Liver (tissue), 9 donors: Measurements from ENCODE around the gene KIF12. TPM values are rescaled to one million over a fixed set of nuclear protein-coding genes. Genes with fewer than 3 reads are reported as not detected.

ENCODE experiments used
- DNase-seq: peaks from one replicate; pipeline ENCODE4 v3.0.0-alpha.2; 2017; ENCODE audit warnings: low spot score
- H3K27ac ChIP-seq, 2 donors: one replicate each; pipeline ENCODE4 v1.7.0; 2013; ENCODE audit warnings: inconsistent platforms in 2 of 2, low read length in 2 of 2, control low read depth in 1 of 2, low read depth in 1 of 2, mild to moderate bottlenecking in 1 of 2
- H3K27me3 ChIP-seq, 4 donors: one replicate each; pipeline versions ENCODE4 v1.6.1 to v1.7.0; 2013; ENCODE audit warnings: low read length in 3 of 4, inconsistent platforms in 1 of 4, mild to moderate bottlenecking in 1 of 4, moderate library complexity in 1 of 4; ENCODE audit not compliant: control insufficient read depth in 4 of 4, insufficient read depth in 4 of 4
- H3K36me3 ChIP-seq, 4 donors: one replicate each; pipeline versions ENCODE4 v1.6.1 to v1.7.0; 2013; ENCODE audit warnings: low read length in 3 of 4, mild to moderate bottlenecking in 3 of 4, low read depth in 1 of 4, moderate library complexity in 1 of 4; ENCODE audit not compliant: control insufficient read depth in 4 of 4, insufficient read depth in 3 of 4
- H3K4me1 ChIP-seq, 4 donors: one replicate each; pipeline versions ENCODE4 v1.6.1 to v1.7.0; 2013; ENCODE audit warnings: low read length in 3 of 4, mild to moderate bottlenecking in 3 of 4, moderate library complexity in 1 of 4; ENCODE audit not compliant: control insufficient read depth in 4 of 4, insufficient read depth in 4 of 4
- H3K4me3 ChIP-seq, 3 donors: one replicate each; pipeline versions ENCODE4 v1.6.1 to v1.7.0; 2013; ENCODE audit warnings: low read length in 3 of 3, control low read depth in 1 of 3, low read depth in 1 of 3, mild to moderate bottlenecking in 1 of 3
- H3K9ac ChIP-seq, 2 donors: one replicate each; pipeline ENCODE4 v1.7.0; 2013; ENCODE audit warnings: low read length in 2 of 2, mild to moderate bottlenecking in 2 of 2, moderate library complexity in 2 of 2, control low read depth in 1 of 2, low read depth in 1 of 2
- H3K9me3 ChIP-seq, 4 donors: one replicate each; pipeline versions ENCODE4 v1.6.1 to v1.7.0; 2013; ENCODE audit warnings: low read length in 3 of 4; ENCODE audit not compliant: control insufficient read depth in 4 of 4
- EGR1 ChIP-seq, 2 donors: IDR thresholded peaks; 2 replicates each; pipeline ENCODE4 v1.6.1; 2016 to 2018; ENCODE audit warnings: antibody characterized with exemption in 2 of 2, low read depth in 2 of 2
- FOXA1 ChIP-seq: IDR thresholded peaks from 2 replicates; pipeline ENCODE4 v1.6.1; 2016; ENCODE audit warnings: antibody characterized with exemption
- GABPA ChIP-seq, 2 donors: IDR thresholded peaks in 1 of 2; conservative IDR thresholded peaks in 1 of 2; 2 replicates each; pipeline ENCODE4 v1.6.1; 2016; ENCODE audit warnings: antibody characterized with exemption in 2 of 2, mild to moderate bottlenecking in 1 of 2, moderate library complexity in 1 of 2
- HNF4G ChIP-seq: IDR thresholded peaks from 2 replicates; pipeline ENCODE4 v1.6.1; 2016; ENCODE audit warnings: antibody characterized with exemption
- JUND ChIP-seq, 2 donors: IDR thresholded peaks; 2 replicates each; pipeline ENCODE4 v1.6.1; 2016; ENCODE audit warnings: antibody characterized with exemption in 2 of 2
- NR2F2 ChIP-seq: IDR thresholded peaks from 2 replicates; pipeline ENCODE4 v1.6.1; 2016; ENCODE audit warnings: antibody characterized with exemption
- RAD21 ChIP-seq, 2 donors: IDR thresholded peaks; 2 replicates each; pipeline ENCODE4 v1.6.1; 2016; ENCODE audit warnings: antibody characterized with exemption in 2 of 2, mild to moderate bottlenecking in 2 of 2
- SP1 ChIP-seq: IDR thresholded peaks from 2 replicates; pipeline ENCODE4 v1.6.1; 2018; ENCODE audit warnings: antibody characterized with exemption, mild to moderate bottlenecking
- TAF1 ChIP-seq: conservative IDR thresholded peaks from 2 replicates; pipeline ENCODE4 v1.6.1; 2016; ENCODE audit warnings: antibody characterized with exemption, mild to moderate bottlenecking
- YY1 ChIP-seq: IDR thresholded peaks from 2 replicates; pipeline ENCODE4 v1.6.1; 2016; ENCODE audit warnings: antibody characterized with exemption, mild to moderate bottlenecking
- ZBTB33 ChIP-seq: IDR thresholded peaks from 2 replicates; pipeline ENCODE4 v1.6.1; 2016; ENCODE audit warnings: antibody characterized with exemption
- WGBS: extraction: QIAGEN DNeasy Blood & Tissue Kit; methylation state at CpG from one replicate; pipeline ENCODE4 v1.1.7; 2013; 5-methylcytosine and 5-hydroxymethylcytosine counted together
- polyA plus RNA-seq, 2 donors: library from polyadenylated mRNA; stranded (reverse) in 1 of 2; unstranded in 1 of 2; fragments of 200-250 nt in 1 of 2; fragments of >200 nt in 1 of 2; fragmentation: Nextera tagmentation in 1 of 2; extraction: Ambion mirVana in 1 of 2; gene quantifications; one replicate each; pipeline versions ENCODE4 v1.2.1 to v1.2.3, GENCODE V29; 2013 to 2015
- total RNA-seq, 2 donors: library from RNA; depleted of rRNA; stranded (reverse); fragments of >200 nt; gene quantifications; one replicate each; pipeline ENCODE4 v1.2.3, GENCODE V29; 2014
- TF ChIP-seq, protein P1 (sequence below): IDR thresholded peaks from 2 replicates; pipeline ENCODE4 v1.6.1; 2016; ENCODE audit warnings: antibody characterized with exemption, mild to moderate bottlenecking
- TF ChIP-seq, protein P2 (sequence below): fragments of 150-350 bp; IDR thresholded peaks from 2 replicates; pipeline ENCODE4 v1.5.1; 2017; ENCODE audit warnings: improper control_type of control experiment, low read depth, low read length; ENCODE audit not compliant: missing input control
- TF ChIP-seq, protein P3 (sequence below): IDR thresholded peaks from 2 replicates; pipeline ENCODE4 v1.6.1; 2016; ENCODE audit warnings: antibody characterized with exemption
- donor health status: healthy.
- donor health status: healthy.
- donor health status: healthy.
- donor health status: healthy.
- donor health status: healthy.

The KIF12 gene
- total and polyA plus RNA-seq, 4 donors = 2.9 to 11.8 (median 7.7) TPM

GRCh38 chr9:114094971-114095370 is 4.1 kb downstream of the KIF12 start:
- DNase-seq = no peak

More at GRCh38 chr9:114094971-114095370, 4.1 kb downstream of the KIF12 start:
- peaks cover 9 to 23% (median 19%) of the 10 kb centered on the region in 4 donors for H3K4me1 ChIP-seq
- no peaks in the 10 kb centered on the region for H3K9me3 ChIP-seq
- peaks cover 0 to 2% (median 0%) of the 10 kb centered on the region in 4 donors for H3K27me3 ChIP-seq
- TF ChIP-seq, protein P1, sequence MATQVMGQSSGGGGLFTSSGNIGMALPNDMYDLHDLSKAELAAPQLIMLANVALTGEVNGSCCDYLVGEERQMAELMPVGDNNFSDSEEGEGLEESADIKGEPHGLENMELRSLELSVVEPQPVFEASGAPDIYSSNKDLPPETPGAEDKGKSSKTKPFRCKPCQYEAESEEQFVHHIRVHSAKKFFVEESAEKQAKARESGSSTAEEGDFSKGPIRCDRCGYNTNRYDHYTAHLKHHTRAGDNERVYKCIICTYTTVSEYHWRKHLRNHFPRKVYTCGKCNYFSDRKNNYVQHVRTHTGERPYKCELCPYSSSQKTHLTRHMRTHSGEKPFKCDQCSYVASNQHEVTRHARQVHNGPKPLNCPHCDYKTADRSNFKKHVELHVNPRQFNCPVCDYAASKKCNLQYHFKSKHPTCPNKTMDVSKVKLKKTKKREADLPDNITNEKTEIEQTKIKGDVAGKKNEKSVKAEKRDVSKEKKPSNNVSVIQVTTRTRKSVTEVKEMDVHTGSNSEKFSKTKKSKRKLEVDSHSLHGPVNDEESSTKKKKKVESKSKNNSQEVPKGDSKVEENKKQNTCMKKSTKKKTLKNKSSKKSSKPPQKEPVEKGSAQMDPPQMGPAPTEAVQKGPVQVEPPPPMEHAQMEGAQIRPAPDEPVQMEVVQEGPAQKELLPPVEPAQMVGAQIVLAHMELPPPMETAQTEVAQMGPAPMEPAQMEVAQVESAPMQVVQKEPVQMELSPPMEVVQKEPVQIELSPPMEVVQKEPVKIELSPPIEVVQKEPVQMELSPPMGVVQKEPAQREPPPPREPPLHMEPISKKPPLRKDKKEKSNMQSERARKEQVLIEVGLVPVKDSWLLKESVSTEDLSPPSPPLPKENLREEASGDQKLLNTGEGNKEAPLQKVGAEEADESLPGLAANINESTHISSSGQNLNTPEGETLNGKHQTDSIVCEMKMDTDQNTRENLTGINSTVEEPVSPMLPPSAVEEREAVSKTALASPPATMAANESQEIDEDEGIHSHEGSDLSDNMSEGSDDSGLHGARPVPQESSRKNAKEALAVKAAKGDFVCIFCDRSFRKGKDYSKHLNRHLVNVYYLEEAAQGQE = no peak
- TF ChIP-seq RAD21 (IDR thresholded peaks at IDR 0.05) (no peak), FOXA1 (no peak), YY1 (no peak), GABPA (IDR thresholded peaks at IDR 0.05 in 1 of 2, conservative IDR thresholded peaks at IDR 0.05 in 1 of 2) (no peak), HNF4G (no peak), EGR1 (IDR thresholded peaks at IDR 0.05; ENCODE audit: low read depth in 2 of 2) (no peak), JUND (IDR thresholded peaks at IDR 0.05) (no peak), NR2F2 (no peak), TAF1 (no peak), ZBTB33 (no peak), SP1 (no peak)
- TF ChIP-seq, protein P2, sequence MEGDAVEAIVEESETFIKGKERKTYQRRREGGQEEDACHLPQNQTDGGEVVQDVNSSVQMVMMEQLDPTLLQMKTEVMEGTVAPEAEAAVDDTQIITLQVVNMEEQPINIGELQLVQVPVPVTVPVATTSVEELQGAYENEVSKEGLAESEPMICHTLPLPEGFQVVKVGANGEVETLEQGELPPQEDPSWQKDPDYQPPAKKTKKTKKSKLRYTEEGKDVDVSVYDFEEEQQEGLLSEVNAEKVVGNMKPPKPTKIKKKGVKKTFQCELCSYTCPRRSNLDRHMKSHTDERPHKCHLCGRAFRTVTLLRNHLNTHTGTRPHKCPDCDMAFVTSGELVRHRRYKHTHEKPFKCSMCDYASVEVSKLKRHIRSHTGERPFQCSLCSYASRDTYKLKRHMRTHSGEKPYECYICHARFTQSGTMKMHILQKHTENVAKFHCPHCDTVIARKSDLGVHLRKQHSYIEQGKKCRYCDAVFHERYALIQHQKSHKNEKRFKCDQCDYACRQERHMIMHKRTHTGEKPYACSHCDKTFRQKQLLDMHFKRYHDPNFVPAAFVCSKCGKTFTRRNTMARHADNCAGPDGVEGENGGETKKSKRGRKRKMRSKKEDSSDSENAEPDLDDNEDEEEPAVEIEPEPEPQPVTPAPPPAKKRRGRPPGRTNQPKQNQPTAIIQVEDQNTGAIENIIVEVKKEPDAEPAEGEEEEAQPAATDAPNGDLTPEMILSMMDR = no peak
- TF ChIP-seq, protein P3, sequence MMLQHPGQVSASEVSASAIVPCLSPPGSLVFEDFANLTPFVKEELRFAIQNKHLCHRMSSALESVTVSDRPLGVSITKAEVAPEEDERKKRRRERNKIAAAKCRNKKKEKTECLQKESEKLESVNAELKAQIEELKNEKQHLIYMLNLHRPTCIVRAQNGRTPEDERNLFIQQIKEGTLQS = no peak
- WGBS = 97% methylated on average over 12 of the region's 12 CpGs
- H3K36me3 ChIP-seq = peaks cover 0 to 10% (median 4%) of the 10 kb centered on the region in 4 donors
- H3K4me3 ChIP-seq = no peak overlapping the region
- no peak overlapping the region for H3K9ac ChIP-seq
- no peak overlapping the region for H3K27ac ChIP-seq
